ENCODE measurements around the gene NPTX2. TPM values are rescaled to one million over a fixed set of nuclear protein-coding genes. Genes with fewer than 3 reads are reported as not detected.

Gene NPTX2
- total RNA-seq, 6 donors from 2014 or later = 0.30 to 1.3 (median 0.95) TPM; not detected in 2

- no peak overlapping the region for H3K27ac ChIP-seq
- DNase-seq (no peak), ATAC-seq (ENCODE audit: low FRiP score in 2 of 2) (no peak)
- H3K27me3 ChIP-seq = peaks cover 0 to 15% (median 8%) of the 10 kb centered on the region in 4 donors
- H3K36me3 ChIP-seq = no peaks in the 10 kb centered on the region
- H3K4me1 ChIP-seq = peaks cover 5 to 31% (median 13%) of the 10 kb centered on the region in 4 donors
- H3K4me3 ChIP-seq = no peak overlapping the region
- H3K9me3 ChIP-seq = no peaks in the 10 kb centered on the region
- 59 to 68% methylated on average over 7 to 13 of the region's 13 CpGs for WGBS, 2 donors
- TF ChIP-seq CTCF (IDR thresholded peaks at IDR 0.05) (no peak), POLR2A (IDR thresholded peaks at IDR 0.05) (no peak), EP300 (IDR thresholded peaks at IDR 0.05) (no peak), POLR2AphosphoS5 (IDR thresholded peaks at IDR 0.05) (no peak)
Observed at GRCh38 chr7:98621573-98622482, 4.7 kb downstream of the NPTX2 start.

DNA sequence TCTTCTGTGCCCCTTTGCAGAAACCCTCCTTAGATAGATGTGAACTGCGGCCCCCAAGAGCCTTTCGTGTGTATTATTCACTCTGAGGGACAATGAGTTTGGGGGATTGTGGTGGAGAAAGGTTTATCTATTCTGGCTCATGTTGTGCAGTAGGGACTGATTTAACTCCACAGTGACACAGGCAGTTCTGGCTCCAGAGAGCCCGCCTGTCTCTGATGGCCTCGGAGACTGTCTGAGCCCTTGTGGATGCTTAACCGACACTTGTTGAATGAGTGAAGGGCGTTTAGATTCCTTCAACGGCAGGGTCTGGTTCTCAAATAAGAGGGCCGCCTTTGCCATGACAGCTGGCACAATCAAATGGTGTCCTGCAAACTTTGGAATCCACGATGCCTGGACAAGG, 5.8 kb downstream of the NPTX2 start:
- peaks cover 0 to 4% (median under 1%) of the 10 kb centered on the region in 4 donors for H3K27me3 ChIP-seq
- ATAC-seq (ENCODE audit: low FRiP score in 2 of 2) (no peak), DNase-seq (no peak)
- peaks cover 0 to 20% (median 3%) of the 10 kb centered on the region in 4 donors for H3K4me1 ChIP-seq
- H3K27ac ChIP-seq = no peak overlapping the region
- whole genome bisulfite sequencing, 2 donors = 76 to 85% methylated on average over 9 of the region's 9 CpGs
- H3K36me3 ChIP-seq = no peaks in the 10 kb centered on the region
- no peak for TF ChIP-seq EP300 (IDR thresholded peaks at IDR 0.05)
- no peak for TF ChIP-seq POLR2A (IDR thresholded peaks at IDR 0.05)
- no peak for TF ChIP-seq CTCF (IDR thresholded peaks at IDR 0.05)
- no peak for TF ChIP-seq POLR2AphosphoS5 (IDR thresholded peaks at IDR 0.05)
- H3K9me3 ChIP-seq = no peaks in the 10 kb centered on the region
- no peak overlapping the region for H3K4me3 ChIP-seq

GRCh38 chr7:98624846-98625420, 7.8 kb downstream of the NPTX2 start:
- Histone ChIP-seq H3K4me3 (no peak overlapping the region), H3K27me3 (no peaks in the 10 kb centered on the region), H3K27ac (no peak overlapping the region), H3K36me3 (no peaks in the 10 kb centered on the region), H3K4me1 (peaks cover 0 to 1% (median 0%) of the 10 kb centered on the region in 4 donors), H3K9me3 (no peaks in the 10 kb centered on the region)
- ATAC-seq (ENCODE audit: low FRiP score in 2 of 2) (no peak), DNase-seq (peak in 1 of 2 donors; percentile 57)
- WGBS, 2 donors = 95 to 96% methylated on average over 14 to 24 of the region's 28 CpGs
- no peak for TF ChIP-seq POLR2A (IDR thresholded peaks at IDR 0.05)
- TF ChIP-seq CTCF (IDR thresholded peaks at IDR 0.05) = no peak
- TF ChIP-seq POLR2AphosphoS5 (IDR thresholded peaks at IDR 0.05) = no peak

GRCh38 chr7:98626460-98627412, 9.7 kb downstream of the NPTX2 start:
- H3K27me3 ChIP-seq = no peaks in the 10 kb centered on the region
- DNase-seq = peak in 1 of 2 donors; percentile 68
- ATAC-seq (ENCODE audit: low FRiP score in 2 of 2) = no peak
- H3K4me1 ChIP-seq = no peaks in the 10 kb centered on the region
- no peak overlapping the region for H3K27ac ChIP-seq
- H3K4me3 ChIP-seq = no peak overlapping the region
- TF ChIP-seq POLR2A (IDR thresholded peaks at IDR 0.05) (no peak), EP300 (IDR thresholded peaks at IDR 0.05) (no peak), POLR2AphosphoS5 (IDR thresholded peaks at IDR 0.05) (no peak), CTCF (IDR thresholded peaks at IDR 0.05) (no peak)
- H3K9me3 ChIP-seq = no peaks in the 10 kb centered on the region
- H3K36me3 ChIP-seq = no peaks in the 10 kb centered on the region
- 42 to 64% methylated on average over 18 to 32 of the region's 35 CpGs for WGBS, 2 donors

Measured in upper lobe of left lung (tissue), 6 donors.